Measurements from ENCODE around the gene OR2T5.
"Not testable (repeated sequence)": the region's sequence is repeated elsewhere in the genome, so short reads cannot be mapped to it uniquely, and the experiment has no call there.

OR2T5 gene

GRCh38 chr1:248455045-248455444 lies 33.3 kb upstream of the OR2T5 start:
- not testable (repeated sequence) for H3K4me1 ChIP-seq (ENCODE audit: control insufficient read depth in 1 of 2, insufficient read depth in 2 of 2, low read length in 2 of 2); H3K9me3 ChIP-seq (ENCODE audit: control insufficient read depth in 1 of 2, low read length in 2 of 2); H3K27ac ChIP-seq (ENCODE audit: low read depth, low read length); H3K4me3 ChIP-seq (ENCODE audit: low read depth in 1 of 2, low read length in 2 of 2); H3K27me3 ChIP-seq (ENCODE audit: control insufficient read depth in 1 of 2, insufficient read depth in 2 of 2, low read length in 2 of 2); H3K36me3 ChIP-seq (ENCODE audit: control insufficient read depth in 1 of 2, insufficient read depth in 2 of 2, low read length in 2 of 2); H3K9ac ChIP-seq (ENCODE audit: low read depth in 1 of 2, low read length in 2 of 2)

- not testable (repeated sequence) for H3K36me3 ChIP-seq (ENCODE audit: control insufficient read depth in 1 of 2, insufficient read depth in 2 of 2, low read length in 2 of 2); H3K9me3 ChIP-seq (ENCODE audit: control insufficient read depth in 1 of 2, low read length in 2 of 2); H3K4me1 ChIP-seq (ENCODE audit: control insufficient read depth in 1 of 2, insufficient read depth in 2 of 2, low read length in 2 of 2); H3K9ac ChIP-seq (ENCODE audit: low read depth in 1 of 2, low read length in 2 of 2); H3K27ac ChIP-seq (ENCODE audit: low read depth, low read length); H3K27me3 ChIP-seq (ENCODE audit: control insufficient read depth in 1 of 2, insufficient read depth in 2 of 2, low read length in 2 of 2); H3K4me3 ChIP-seq (ENCODE audit: low read depth in 1 of 2, low read length in 2 of 2)
Observed at GRCh38 chr1:248456635-248457034, 31.8 kb upstream of the OR2T5 start.

DNA sequence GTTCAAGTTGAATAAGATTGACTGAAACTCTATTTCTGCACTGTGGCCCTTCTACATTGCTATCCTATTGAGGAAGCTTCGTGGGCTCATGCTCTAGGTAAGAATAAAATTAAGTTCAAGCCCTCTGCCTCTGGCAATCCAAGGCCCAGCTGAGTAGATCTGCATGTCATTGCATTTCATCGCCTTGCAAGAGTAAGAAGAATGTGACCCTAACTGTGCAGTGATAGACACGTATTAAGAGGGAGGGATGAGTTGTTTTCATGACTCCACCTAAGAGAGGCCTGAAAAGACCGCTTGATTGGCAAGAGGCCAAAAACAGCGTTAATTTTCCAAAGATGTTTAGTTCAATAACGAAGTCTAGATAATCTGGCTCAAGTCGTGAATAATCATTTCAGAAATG lies 29.3 kb upstream of the OR2T5 start:
- H3K36me3 ChIP-seq (ENCODE audit: control insufficient read depth in 1 of 2, insufficient read depth in 2 of 2, low read length in 2 of 2); H3K4me3 ChIP-seq (ENCODE audit: low read depth in 1 of 2, low read length in 2 of 2); H3K9me3 ChIP-seq (ENCODE audit: control insufficient read depth in 1 of 2, low read length in 2 of 2); H3K27me3 ChIP-seq (ENCODE audit: control insufficient read depth in 1 of 2, insufficient read depth in 2 of 2, low read length in 2 of 2); H3K27ac ChIP-seq (ENCODE audit: low read depth, low read length); H3K9ac ChIP-seq (ENCODE audit: low read depth in 1 of 2, low read length in 2 of 2); H3K4me1 ChIP-seq (ENCODE audit: control insufficient read depth in 1 of 2, insufficient read depth in 2 of 2, low read length in 2 of 2): not testable (repeated sequence)

DNA sequence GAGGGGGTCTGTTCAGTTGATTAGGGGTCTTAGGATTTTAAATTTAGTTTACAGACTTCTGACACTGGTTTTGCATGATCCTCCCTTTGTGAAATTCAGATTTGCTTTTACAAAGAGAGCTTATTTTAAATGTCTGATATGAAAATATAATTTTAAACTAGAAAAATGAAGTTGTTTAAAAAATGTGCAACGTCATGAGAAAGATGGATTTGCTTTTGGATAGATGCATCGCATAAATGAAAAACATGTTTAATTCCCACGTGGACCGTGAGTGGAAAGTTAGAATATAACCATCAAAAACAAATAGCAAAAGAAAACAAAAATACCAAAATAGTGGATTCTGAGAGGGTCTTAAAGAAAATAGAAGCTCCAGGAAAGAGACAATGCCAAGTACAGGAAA lies 17.2 kb upstream of the OR2T5 start:
- no peaks in the 10 kb centered on the region for H3K27me3 ChIP-seq (ENCODE audit: control insufficient read depth in 1 of 2, insufficient read depth in 2 of 2, low read length in 2 of 2)
- H3K27ac ChIP-seq (ENCODE audit: low read depth, low read length) = no peak overlapping the region
- H3K9ac ChIP-seq (ENCODE audit: low read depth in 1 of 2, low read length in 2 of 2) = no peak overlapping the region
- no peaks in the 10 kb centered on the region for H3K36me3 ChIP-seq (ENCODE audit: control insufficient read depth in 1 of 2, insufficient read depth in 2 of 2, low read length in 2 of 2)
- no peaks in the 10 kb centered on the region for H3K4me1 ChIP-seq (ENCODE audit: control insufficient read depth in 1 of 2, insufficient read depth in 2 of 2, low read length in 2 of 2)
- H3K4me3 ChIP-seq (ENCODE audit: low read depth in 1 of 2, low read length in 2 of 2) = no peak overlapping the region
- H3K9me3 ChIP-seq (ENCODE audit: control insufficient read depth in 1 of 2, low read length in 2 of 2) = no peaks in the 10 kb centered on the region

DNA sequence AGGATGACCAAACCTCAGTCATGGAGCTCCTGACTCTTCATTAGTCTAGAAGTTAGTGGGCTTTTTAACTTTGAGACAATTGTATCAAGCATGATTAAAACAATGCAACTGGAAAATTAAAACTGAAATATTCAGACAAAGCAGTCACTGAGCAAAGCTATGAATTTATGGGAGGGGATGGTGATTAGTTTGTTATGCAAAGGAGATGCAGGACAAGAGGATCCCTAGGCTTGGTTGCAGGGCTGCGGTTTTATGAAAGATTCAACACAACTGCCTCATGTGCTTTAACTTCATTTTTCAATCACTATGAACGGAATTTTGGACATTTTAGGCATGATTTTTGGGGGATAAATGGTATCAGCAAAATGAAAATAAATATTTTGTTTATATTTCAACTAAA lies 16.3 kb upstream of the OR2T5 start:
- H3K4me3 ChIP-seq (ENCODE audit: low read depth in 1 of 2, low read length in 2 of 2); H3K9me3 ChIP-seq (ENCODE audit: control insufficient read depth in 1 of 2, low read length in 2 of 2); H3K4me1 ChIP-seq (ENCODE audit: control insufficient read depth in 1 of 2, insufficient read depth in 2 of 2, low read length in 2 of 2); H3K27me3 ChIP-seq (ENCODE audit: control insufficient read depth in 1 of 2, insufficient read depth in 2 of 2, low read length in 2 of 2); H3K27ac ChIP-seq (ENCODE audit: low read depth, low read length); H3K9ac ChIP-seq (ENCODE audit: low read depth in 1 of 2, low read length in 2 of 2); H3K36me3 ChIP-seq (ENCODE audit: control insufficient read depth in 1 of 2, insufficient read depth in 2 of 2, low read length in 2 of 2): not testable (repeated sequence)

GRCh38 chr1:248473051-248473450 lies 15.3 kb upstream of the OR2T5 start, which contains the start of gene OR2T3:
OR2T3 (plus strand) TSS chr1:248473351; CDS start chr1:248473351, 0 bp downstream.
- not testable (repeated sequence) for H3K9me3 ChIP-seq (ENCODE audit: control insufficient read depth in 1 of 2, low read length in 2 of 2); H3K36me3 ChIP-seq (ENCODE audit: control insufficient read depth in 1 of 2, insufficient read depth in 2 of 2, low read length in 2 of 2); H3K27me3 ChIP-seq (ENCODE audit: control insufficient read depth in 1 of 2, insufficient read depth in 2 of 2, low read length in 2 of 2); H3K27ac ChIP-seq (ENCODE audit: low read depth, low read length); H3K4me3 ChIP-seq (ENCODE audit: low read depth in 1 of 2, low read length in 2 of 2); H3K4me1 ChIP-seq (ENCODE audit: control insufficient read depth in 1 of 2, insufficient read depth in 2 of 2, low read length in 2 of 2); H3K9ac ChIP-seq (ENCODE audit: low read depth in 1 of 2, low read length in 2 of 2)

DNA sequence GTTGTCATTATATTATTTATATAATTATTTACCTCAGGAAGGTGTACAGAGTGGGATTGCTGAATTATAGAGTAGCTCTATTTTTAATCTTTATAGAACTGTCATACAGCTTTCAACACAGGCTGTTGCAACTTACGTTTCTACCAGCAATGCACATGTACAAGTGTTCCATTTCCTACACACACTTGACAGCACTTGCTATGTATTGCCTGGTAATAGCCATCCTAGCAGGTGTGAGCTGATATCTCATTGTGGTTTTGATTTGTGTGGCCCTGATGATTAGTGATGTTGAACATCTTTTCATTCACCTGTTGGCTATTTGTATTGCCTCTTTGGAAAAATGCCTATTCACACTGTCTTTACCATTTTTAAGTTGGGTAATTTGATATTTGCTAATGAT lies 12.7 kb upstream of the OR2T5 start:
- H3K4me3 ChIP-seq (ENCODE audit: low read depth in 1 of 2, low read length in 2 of 2); H3K27me3 ChIP-seq (ENCODE audit: control insufficient read depth in 1 of 2, insufficient read depth in 2 of 2, low read length in 2 of 2); H3K9ac ChIP-seq (ENCODE audit: low read depth in 1 of 2, low read length in 2 of 2); H3K36me3 ChIP-seq (ENCODE audit: control insufficient read depth in 1 of 2, insufficient read depth in 2 of 2, low read length in 2 of 2); H3K27ac ChIP-seq (ENCODE audit: low read depth, low read length); H3K4me1 ChIP-seq (ENCODE audit: control insufficient read depth in 1 of 2, insufficient read depth in 2 of 2, low read length in 2 of 2); H3K9me3 ChIP-seq (ENCODE audit: control insufficient read depth in 1 of 2, low read length in 2 of 2): not testable (repeated sequence)

GRCh38 chr1:248481686-248482579 lies 6.5 kb upstream of the OR2T5 start:
- H3K4me1 ChIP-seq (ENCODE audit: control insufficient read depth in 1 of 2, insufficient read depth in 2 of 2, low read length in 2 of 2); H3K9me3 ChIP-seq (ENCODE audit: control insufficient read depth in 1 of 2, low read length in 2 of 2); H3K9ac ChIP-seq (ENCODE audit: low read depth in 1 of 2, low read length in 2 of 2); H3K27ac ChIP-seq (ENCODE audit: low read depth, low read length); H3K4me3 ChIP-seq (ENCODE audit: low read depth in 1 of 2, low read length in 2 of 2); H3K27me3 ChIP-seq (ENCODE audit: control insufficient read depth in 1 of 2, insufficient read depth in 2 of 2, low read length in 2 of 2); H3K36me3 ChIP-seq (ENCODE audit: control insufficient read depth in 1 of 2, insufficient read depth in 2 of 2, low read length in 2 of 2): not testable (repeated sequence)

DNA sequence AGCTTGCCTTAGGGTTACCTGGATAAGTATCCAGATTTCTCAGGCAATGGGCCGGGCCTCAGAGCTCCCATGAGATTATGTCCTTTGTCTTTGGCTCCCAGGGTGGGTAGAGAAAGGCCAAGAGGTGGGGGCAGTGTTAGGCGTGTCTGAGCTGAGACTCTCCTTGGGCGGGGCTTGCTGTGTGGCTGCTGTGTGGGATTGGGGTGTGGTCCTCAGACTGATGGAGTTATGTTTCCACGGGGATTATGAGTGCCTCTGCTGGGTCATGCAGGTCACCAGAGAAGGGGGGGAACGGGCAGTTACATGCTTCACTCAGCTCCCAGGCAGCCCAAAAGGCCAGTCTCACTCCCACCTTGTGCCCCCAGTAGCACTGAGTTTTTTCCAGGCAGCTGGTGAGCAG lies 8.3 kb downstream of the OR2T5 start:
- H3K27ac ChIP-seq (ENCODE audit: low read depth, low read length); H3K4me1 ChIP-seq (ENCODE audit: control insufficient read depth in 1 of 2, insufficient read depth in 2 of 2, low read length in 2 of 2); H3K9ac ChIP-seq (ENCODE audit: low read depth in 1 of 2, low read length in 2 of 2); H3K4me3 ChIP-seq (ENCODE audit: low read depth in 1 of 2, low read length in 2 of 2); H3K27me3 ChIP-seq (ENCODE audit: control insufficient read depth in 1 of 2, insufficient read depth in 2 of 2, low read length in 2 of 2); H3K9me3 ChIP-seq (ENCODE audit: control insufficient read depth in 1 of 2, low read length in 2 of 2); H3K36me3 ChIP-seq (ENCODE audit: control insufficient read depth in 1 of 2, insufficient read depth in 2 of 2, low read length in 2 of 2): not testable (repeated sequence)

- H3K27me3 ChIP-seq (ENCODE audit: control insufficient read depth in 1 of 2, insufficient read depth in 2 of 2, low read length in 2 of 2); H3K36me3 ChIP-seq (ENCODE audit: control insufficient read depth in 1 of 2, insufficient read depth in 2 of 2, low read length in 2 of 2); H3K4me1 ChIP-seq (ENCODE audit: control insufficient read depth in 1 of 2, insufficient read depth in 2 of 2, low read length in 2 of 2); H3K4me3 ChIP-seq (ENCODE audit: low read depth in 1 of 2, low read length in 2 of 2); H3K9ac ChIP-seq (ENCODE audit: low read depth in 1 of 2, low read length in 2 of 2); H3K27ac ChIP-seq (ENCODE audit: low read depth, low read length); H3K9me3 ChIP-seq (ENCODE audit: control insufficient read depth in 1 of 2, low read length in 2 of 2): not testable (repeated sequence)
Observed at GRCh38 chr1:248500305-248501035, 12.1 kb downstream of the OR2T5 start.
